Rectal smooth muscle tissue (tissue), 1 donor: Measurements from ENCODE around the gene HMX2.
"Not testable (repeated sequence)": the region's sequence is repeated elsewhere in the genome, so short reads cannot be mapped to it uniquely, and the experiment has no call there.

Experiments
- H3K27ac ChIP-seq: one replicate; pipeline ENCODE4 v1.7.0; 2013; ENCODE audit warnings: low read depth, low read length, inconsistent platforms
- H3K27me3 ChIP-seq: one replicate; pipeline ENCODE4 v1.7.0; 2013; ENCODE audit warnings: low read length; ENCODE audit not compliant: control insufficient read depth, insufficient read depth
- H3K36me3 ChIP-seq: one replicate; pipeline ENCODE4 v1.7.0; 2013; ENCODE audit warnings: low read length; ENCODE audit not compliant: control insufficient read depth, insufficient read depth
- H3K4me1 ChIP-seq: one replicate; pipeline ENCODE4 v1.7.0; 2013; ENCODE audit warnings: low read length; ENCODE audit not compliant: control insufficient read depth, insufficient read depth
- H3K4me3 ChIP-seq: one replicate; pipeline ENCODE4 v1.7.0; 2013; ENCODE audit warnings: low read length
- H3K9ac ChIP-seq: one replicate; pipeline ENCODE4 v1.7.0; 2013; ENCODE audit warnings: low read length

The HMX2 gene

GRCh38 chr10:123164319-123164718 lies 16.4 kb downstream of the HMX2 start:
- Histone ChIP-seq H3K9ac (no peak overlapping the region), H3K4me3 (no peak overlapping the region), H3K27me3 (no peaks in the 10 kb centered on the region), H3K4me1 (no peaks in the 10 kb centered on the region), H3K36me3 (peaks cover 9% of the 10 kb centered on the region), H3K27ac (no peak overlapping the region)

GRCh38 chr10:123165445-123166072 lies 17.6 kb downstream of the HMX2 start:
- Histone ChIP-seq H3K27me3 (no peaks in the 10 kb centered on the region), H3K4me1 (no peaks in the 10 kb centered on the region), H3K4me3 (no peak overlapping the region), H3K9ac (no peak overlapping the region), H3K27ac (no peak overlapping the region), H3K36me3 (peaks cover 9% of the 10 kb centered on the region)

- Histone ChIP-seq H3K27ac (no peak overlapping the region), H3K36me3 (peaks cover 9% of the 10 kb centered on the region), H3K9ac (no peak overlapping the region), H3K27me3 (no peaks in the 10 kb centered on the region), H3K4me1 (no peaks in the 10 kb centered on the region), H3K4me3 (no peak overlapping the region)
Observed at GRCh38 chr10:123166618-123167017, 18.7 kb downstream of the HMX2 start.

DNA sequence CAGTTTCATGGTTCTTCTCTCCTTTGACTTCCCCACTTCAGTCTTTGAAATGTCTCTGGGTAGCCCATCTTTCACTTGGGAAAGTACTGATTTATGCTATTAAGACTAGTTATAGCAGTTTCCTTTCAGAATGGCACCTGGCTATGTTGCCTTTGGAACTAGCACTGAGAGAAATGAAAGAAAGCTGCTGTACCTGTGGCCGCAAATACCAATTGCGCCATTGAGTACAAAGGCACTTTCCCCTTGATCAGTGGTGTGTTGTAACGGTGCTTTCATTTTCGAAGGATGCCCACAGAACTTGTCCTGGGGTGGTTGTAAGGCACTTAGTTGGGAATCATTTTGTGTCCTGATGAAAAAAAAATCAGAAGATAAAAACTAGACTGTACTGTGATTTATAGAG lies 23.0 kb downstream of the HMX2 start:
- Histone ChIP-seq H3K27me3 (no peaks in the 10 kb centered on the region), H3K36me3 (no peaks in the 10 kb centered on the region), H3K27ac (no peak overlapping the region), H3K4me1 (no peaks in the 10 kb centered on the region), H3K4me3 (no peak overlapping the region), H3K9ac (no peak overlapping the region)

GRCh38 chr10:123171616-123172015 lies 23.7 kb downstream of the HMX2 start:
- not testable (repeated sequence) for H3K9ac ChIP-seq, H3K4me1 ChIP-seq, H3K27ac ChIP-seq, H3K36me3 ChIP-seq, H3K27me3 ChIP-seq, H3K4me3 ChIP-seq

- Histone ChIP-seq H3K4me3 (no peak overlapping the region), H3K4me1 (no peaks in the 10 kb centered on the region), H3K36me3 (no peaks in the 10 kb centered on the region), H3K9ac (no peak overlapping the region), H3K27me3 (no peaks in the 10 kb centered on the region), H3K27ac (no peak overlapping the region)
Observed at GRCh38 chr10:123175389-123176387, 27.8 kb downstream of the HMX2 start.

GRCh38 chr10:123178390-123178789 lies 30.5 kb downstream of the HMX2 start:
- H3K27me3 ChIP-seq, H3K36me3 ChIP-seq, H3K4me3 ChIP-seq, H3K4me1 ChIP-seq, H3K9ac ChIP-seq, H3K27ac ChIP-seq: not testable (repeated sequence)

- H3K36me3 ChIP-seq, result no peaks in the 10 kb centered on the region
- H3K27ac ChIP-seq, result no peak overlapping the region
- H3K9ac ChIP-seq, result no peak overlapping the region
- H3K27me3 ChIP-seq, result no peaks in the 10 kb centered on the region
- no peaks in the 10 kb centered on the region for H3K4me1 ChIP-seq
- H3K4me3 ChIP-seq, result no peak overlapping the region
Observed at GRCh38 chr10:123180101-123181090, 32.5 kb downstream of the HMX2 start.

GRCh38 chr10:123183724-123184123 lies 35.8 kb downstream of the HMX2 start:
- Histone ChIP-seq H3K4me3 (no peak overlapping the region), H3K9ac (no peak overlapping the region), H3K36me3 (no peaks in the 10 kb centered on the region), H3K27me3 (no peaks in the 10 kb centered on the region), H3K4me1 (no peaks in the 10 kb centered on the region), H3K27ac (no peak overlapping the region)

DNA sequence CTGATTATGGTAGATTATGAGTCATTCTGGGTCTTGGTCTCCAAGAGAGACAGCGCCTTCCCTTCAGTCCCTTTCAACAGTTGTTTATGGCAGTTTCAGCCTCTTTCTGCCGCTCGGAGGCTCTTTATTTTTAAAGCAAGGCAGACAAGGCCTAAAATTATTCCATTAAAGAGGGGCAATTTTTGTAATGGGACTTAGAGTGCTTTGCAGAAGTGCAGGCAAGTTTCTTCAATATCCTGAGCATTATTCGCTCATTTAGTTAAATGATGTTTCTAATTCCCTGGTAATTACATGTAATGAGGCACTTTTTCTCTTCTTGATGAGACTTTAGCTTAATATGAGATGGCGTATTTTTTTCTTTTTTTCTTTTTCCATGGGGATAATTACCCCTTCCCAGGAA lies 39.8 kb downstream of the HMX2 start:
- Histone ChIP-seq H3K4me1 (no peaks in the 10 kb centered on the region), H3K27ac (no peak overlapping the region), H3K9ac (no peak overlapping the region), H3K4me3 (no peak overlapping the region), H3K36me3 (no peaks in the 10 kb centered on the region), H3K27me3 (no peaks in the 10 kb centered on the region)

GRCh38 chr10:123191886-123192285 lies 44.0 kb downstream of the HMX2 start:
- no peaks in the 10 kb centered on the region for H3K4me1 ChIP-seq
- H3K27me3 ChIP-seq, result no peaks in the 10 kb centered on the region
- H3K36me3 ChIP-seq, result no peaks in the 10 kb centered on the region
- H3K27ac ChIP-seq, result no peak overlapping the region
- H3K9ac ChIP-seq, result no peak overlapping the region
- H3K4me3 ChIP-seq, result no peak overlapping the region

DNA sequence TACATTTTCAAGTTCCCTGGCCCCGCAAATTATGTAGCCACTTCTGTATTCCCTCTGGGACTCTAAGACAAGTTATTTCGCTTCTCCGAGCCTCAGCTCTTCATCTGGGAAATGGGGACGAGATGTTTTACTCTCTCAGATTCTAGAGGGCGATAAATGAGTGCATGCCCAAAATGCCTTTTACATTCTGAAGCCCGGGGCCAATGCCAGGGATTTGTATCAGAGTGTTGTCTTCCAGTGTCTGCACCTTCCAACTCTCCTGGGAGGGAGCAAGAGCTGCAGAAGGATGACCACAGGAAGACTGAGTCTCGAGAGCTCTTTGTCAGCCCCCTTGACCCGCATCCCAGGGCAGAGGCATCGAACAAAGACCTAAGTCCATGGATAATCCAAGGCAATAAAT lies 46.1 kb downstream of the HMX2 start:
- Histone ChIP-seq H3K36me3 (no peaks in the 10 kb centered on the region), H3K4me3 (no peak overlapping the region), H3K4me1 (no peaks in the 10 kb centered on the region), H3K27ac (no peak overlapping the region), H3K9ac (no peak overlapping the region), H3K27me3 (no peaks in the 10 kb centered on the region)
